HG02970 (cell line): Measurements from ENCODE around the gene FANCI.
"Not testable (repeated sequence)": the region's sequence is repeated elsewhere in the genome, so short reads cannot be mapped to it uniquely, and the experiment has no call there.

ENCODE experiments used
- ATAC-seq: cut with Tn5 transposase; IDR thresholded peaks from one replicate; pipeline ENCODE4 v1.9.1; 2021; ENCODE audit warnings: mild to moderate bottlenecking, moderate library complexity, moderate number of reproducible peaks; ENCODE audit not compliant: unreplicated experiment, low FRiP score

FANCI gene

DNA sequence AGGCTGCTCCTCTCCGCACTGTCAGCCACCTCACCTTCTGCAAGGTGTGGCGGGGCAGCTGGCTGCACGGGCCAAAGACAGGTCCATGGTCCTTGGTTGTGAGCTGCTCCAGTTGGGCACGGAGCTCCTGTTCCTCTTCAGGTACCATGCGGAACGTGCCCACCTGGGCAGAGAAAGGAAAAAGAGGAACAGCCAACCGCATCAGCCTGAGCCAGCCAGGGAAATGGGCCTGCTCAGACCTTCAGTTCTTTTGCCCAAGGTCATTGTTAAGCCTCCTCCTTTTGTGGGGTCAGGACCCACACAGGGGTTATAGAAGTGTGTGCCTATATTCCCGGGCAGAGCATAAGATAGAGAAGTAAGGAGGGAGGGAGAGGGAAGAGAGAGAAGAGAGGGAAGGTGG, 25.2 kb upstream of the FANCI start:
- no peak for ATAC-seq

DNA sequence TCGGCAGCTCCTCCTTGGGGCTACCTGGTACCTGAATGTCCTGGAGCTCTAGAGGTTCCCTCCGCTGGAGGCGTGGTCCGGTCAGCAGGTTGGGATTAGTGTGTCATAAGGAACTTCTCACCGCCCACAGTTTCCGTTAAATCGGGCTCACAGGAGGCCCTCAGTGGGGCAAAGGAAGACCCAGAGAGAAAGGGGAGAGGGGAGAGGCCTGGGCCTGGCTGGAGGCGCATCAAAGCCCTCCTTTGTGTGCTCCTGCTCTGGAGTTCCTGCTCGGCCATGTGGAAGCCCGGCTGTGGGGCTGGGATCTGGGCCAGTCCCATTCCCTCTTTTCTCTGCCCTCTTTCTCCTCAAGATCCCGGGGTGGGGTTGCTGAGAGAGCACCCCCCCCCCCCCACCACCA, 22.2 kb upstream of the FANCI start, which contains the start of gene RLBP1:
Gene RLBP1 (minus strand): TSS at position 37 of the 400 bp plus-strand sequence. CDS start 2,604 bp downstream, outside the sequence.
- ATAC-seq, result no peak

DNA sequence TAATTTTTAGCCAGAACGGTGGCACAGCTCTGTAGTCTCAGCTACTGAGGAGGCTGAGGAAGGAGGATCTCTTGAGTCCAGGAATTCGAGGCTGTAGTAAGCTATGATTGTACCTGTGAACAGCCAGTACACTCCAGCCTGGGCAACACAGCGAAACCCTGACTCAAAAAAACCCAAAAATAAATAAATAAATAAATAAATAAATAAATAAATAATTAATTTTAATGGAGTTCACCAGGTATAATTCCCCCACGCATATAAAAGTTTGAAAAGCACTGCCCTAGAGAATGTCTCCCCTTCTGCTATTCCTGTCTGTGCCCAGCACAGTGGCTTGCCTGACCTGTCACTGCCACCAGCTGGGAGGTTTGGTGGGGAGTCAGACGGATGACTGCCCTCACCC, 18.2 kb upstream of the FANCI start:
- no peak for ATAC-seq

DNA sequence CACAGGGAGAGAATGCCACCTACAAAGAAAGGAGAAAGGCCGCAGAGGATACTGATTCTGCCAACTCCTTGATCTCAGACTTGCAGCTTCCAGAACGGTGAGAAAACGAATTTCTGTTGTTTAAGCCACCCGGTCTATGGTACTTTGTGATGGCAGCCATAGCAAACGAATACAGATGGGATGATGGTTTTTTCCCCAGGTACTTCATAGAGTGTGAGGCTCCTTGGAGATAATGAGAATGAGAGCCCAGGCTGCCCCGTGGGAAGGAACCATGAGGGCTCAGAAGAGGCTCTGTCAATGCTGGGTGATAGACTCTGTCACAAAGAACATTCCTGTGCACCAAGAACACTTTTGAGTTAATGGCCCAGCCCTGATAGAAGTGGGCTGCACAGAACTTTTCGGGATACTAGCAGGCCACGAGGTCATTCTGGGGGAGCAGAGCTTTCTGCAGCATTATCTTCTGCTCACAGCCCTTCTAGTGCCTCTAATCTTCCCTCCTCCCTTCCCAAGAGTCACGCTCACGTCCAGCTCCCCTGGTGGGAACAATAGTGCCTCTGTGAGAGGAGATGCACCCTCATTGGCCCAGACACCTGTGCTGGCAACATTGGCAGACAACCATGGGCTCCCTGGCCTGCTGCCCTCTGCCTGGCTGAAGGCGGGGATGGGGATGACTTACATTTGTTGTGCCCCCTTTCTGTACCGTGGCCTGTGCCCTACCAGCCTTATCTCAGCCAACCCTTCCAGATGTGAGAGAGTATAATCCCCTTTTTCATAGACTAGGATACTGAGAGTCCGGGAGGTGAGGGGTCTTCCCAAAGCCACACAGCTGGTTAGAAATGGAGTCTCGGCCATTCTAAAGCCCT, 17.2 kb upstream of the FANCI start:
- ATAC-seq, result no peak

DNA sequence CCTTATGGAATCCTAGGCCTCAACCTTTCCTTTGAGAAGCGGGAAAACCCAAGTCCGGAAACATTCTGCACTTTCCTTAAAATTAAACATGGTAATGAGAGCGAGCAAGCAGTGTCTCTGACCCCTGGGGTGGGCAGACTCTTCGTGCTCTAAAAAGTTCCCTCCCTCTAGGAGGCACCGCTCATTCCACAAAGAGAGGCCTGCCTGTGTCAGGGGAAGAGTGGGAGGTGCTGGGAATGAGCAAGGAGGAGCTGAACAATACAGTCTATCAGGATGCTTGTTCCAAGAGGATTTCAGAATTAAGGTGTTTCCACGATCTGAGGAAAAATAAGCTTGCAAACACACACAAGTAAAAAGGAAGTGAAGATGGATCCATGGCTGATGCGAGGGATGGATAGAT, 16.4 kb upstream of the FANCI start:
- ATAC-seq, result no peak

DNA sequence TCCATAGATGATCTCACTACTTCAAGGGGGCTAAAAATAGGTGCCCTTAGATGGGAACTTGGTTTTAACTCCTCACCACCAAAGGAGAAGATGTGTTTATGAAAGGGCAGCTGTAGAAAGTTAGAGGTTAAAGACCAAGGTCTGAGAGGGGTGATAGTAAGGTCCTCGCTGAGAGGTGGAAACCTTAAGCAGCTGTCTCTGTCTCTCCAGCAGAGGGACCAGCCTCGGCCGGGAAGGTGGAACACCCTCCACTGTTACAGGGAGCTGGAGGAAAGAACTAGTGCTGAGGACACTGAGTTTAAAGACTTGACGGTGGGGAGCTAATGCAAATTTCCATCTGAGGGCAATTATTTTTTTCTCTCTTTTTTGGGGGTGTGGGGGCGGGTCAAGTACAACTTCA, 13.5 kb upstream of the FANCI start:
- ATAC-seq, result no peak

DNA sequence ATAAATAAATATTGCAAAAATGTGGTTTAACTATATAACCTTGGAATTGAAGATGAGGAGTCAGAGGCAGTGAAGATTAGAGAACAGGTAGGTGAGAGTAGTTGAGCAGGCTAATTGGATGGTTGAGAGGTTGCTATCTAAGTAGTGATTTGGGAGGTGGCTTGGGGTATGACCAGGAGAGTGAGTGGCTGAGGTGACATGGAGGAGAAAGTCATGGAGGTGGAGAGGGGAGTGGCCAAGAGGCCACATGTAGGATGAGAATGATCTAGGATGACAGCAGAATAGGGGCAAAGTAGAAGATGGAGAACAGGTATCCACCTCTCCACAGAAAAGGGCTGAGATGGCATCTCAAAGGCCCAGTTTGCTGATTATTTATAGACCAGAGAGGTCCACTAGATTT, 11.9 kb upstream of the FANCI start:
- no peak for ATAC-seq

DNA sequence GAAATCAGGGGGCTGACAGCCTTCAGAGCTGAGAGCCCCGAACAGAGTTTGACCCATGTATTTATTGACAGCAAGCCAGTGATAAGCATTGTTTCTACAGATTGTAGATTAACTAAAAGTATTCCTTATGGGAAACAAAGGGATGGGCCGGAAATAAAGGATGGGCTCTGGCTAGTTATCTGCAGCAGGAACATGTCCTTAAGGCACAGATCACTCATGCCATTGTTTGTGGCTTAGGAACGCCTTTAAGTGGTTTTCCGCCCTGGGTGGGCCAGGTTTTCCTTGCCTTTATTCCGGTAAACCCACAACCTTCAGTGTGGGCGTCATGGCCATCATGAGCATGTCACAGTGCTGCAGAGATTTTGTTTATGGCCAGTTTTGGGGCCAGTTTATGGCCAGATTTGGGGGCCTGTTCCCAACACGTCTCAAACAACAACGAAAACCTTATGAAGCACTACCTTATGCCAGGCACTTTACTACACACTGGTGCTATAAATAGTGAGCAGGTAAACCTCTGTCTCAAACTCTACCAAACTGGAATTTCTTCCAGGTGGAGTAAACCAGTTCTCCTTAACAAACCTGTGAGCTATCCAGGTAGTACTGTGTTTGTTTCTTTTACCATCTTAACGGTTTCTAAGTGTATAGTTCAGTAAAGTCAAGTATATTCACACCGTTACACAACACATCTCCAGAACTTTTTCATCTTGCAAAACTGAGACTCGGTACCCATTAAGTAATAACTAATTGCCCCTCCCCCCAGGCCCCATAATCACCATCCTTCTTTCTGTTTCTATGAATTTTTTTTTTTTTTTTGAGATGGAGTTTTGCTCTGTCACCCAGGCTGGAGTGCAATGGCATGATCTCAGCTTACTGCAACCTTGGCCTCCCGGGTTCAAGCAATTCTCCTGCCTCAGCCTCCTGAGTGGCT, 3.6 kb upstream of the FANCI start:
- ATAC-seq, result not testable (repeated sequence)

DNA sequence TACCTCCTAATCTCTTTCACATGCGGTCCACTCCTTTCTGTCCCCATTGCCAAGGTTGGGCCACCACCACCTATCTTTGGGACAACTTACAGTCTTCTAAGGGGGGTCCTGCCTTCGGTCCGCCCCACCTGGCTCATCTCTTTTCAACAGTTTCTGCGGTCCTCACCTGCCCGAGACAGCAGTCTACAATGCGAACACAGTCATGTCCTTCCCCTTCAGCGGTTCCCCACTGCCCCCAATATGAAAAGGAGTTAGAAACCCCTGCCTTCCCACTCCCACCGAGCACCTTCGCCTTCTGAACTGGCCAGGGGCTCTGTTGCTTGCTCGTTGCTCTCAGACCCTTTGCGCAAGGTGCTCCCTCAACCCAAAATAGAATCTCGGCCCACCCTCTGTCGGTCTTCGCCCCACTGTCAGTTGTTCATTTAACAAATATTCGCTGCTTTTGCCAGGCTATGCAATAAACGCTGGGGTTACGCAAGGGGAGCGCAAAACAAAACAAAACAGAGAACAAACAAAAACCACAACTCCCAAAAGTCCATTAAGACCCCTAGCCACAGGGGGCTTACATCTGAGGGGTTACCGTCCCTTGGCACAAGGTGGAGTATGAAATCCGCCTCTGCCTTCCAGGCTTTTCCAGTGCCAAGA, 611 bp upstream of the FANCI start:
- ATAC-seq, result no peak

DNA sequence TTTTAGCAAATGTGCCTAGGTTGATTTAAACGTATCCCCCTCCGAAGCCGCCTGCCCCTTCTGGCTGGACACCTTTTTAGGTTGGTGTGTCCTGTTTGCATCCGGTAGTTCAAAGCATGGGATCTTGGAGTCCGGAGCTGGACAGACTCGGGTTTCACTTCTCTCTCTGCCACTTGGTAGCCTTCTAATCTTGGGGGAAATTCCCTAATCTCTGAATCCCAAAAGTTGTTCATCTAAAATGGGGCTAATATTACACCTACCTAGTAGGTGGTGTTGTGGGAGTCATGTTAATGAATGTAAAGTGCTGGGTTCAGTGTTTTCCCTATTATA, 760 bp downstream of the FANCI start:
- ATAC-seq, result peak; percentile 20

DNA sequence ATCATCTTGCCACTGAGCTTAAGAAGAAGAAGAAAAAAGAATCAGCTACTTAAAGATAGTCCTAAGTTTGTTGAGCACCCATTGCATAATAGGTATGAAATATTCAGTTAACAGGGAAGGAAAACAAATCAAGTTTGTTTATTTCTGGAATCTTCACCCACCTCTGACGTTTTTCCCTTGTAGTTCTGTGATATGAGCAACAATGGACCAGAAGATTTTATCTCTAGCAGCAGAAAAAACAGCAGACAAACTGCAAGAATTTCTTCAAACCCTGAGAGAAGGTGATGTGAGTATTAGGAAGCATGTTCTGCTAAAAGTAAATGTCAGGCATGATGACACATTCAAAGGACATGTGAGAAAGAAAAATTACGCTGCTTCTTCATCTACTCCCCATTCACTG, 3.7 kb downstream of the FANCI start:
- ATAC-seq, result no peak

DNA sequence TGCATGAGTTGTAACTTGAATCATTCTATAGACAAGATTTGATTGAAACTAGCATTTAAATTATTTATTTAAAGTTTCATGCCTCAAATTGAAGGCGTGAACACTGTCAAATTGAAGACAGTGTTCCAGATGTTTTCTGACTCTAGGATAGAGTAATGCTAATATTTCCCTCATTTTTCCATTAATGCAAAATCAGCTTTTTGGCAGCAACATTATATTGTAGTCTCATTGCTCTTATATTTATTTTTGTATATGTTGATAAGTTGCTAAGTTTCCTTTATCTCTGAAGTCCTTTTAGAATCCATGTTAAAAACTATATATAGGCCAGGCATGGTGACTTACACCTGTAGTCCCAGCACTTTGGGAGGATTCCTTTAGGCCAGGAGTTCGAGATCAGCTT, 4.8 kb downstream of the FANCI start:
- ATAC-seq, result no peak

DNA sequence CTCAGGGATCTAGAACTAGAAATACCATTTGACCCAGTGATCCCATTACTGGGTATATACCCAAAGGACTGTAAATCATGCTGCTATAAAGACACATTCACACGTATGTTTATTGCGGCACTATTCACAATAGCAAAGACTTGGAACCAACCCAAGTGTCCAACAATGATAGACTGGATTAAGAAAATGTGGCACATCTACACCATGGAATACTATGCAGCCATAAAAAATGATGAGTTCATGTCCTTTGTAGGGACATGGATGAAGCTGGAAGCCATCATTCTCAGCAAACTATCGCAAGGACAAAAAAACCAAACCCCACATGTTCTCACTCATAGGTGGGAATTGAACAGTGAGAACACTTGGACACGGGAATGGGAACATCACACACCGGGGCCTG, 6.4 kb downstream of the FANCI start:
- ATAC-seq, result not testable (repeated sequence)

DNA sequence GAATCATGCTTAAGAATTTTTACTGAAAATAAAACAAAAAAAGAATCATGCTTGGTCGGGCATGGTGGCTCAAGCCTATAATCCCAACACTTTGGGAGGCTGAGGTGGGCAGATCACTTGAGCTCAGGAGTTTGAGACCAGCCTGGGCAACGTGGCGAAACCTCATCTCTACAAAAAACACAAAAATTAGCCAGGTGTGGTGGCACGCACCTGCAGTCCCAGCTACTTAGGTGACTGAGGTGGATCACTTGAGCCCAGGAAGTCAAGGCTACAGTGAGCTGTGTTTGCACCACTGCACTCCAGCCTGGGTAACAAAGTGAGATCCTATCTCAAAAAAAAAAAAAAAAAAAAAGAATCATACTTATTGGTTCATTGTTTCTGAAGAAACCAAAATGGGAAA, 33.5 kb downstream of the FANCI start:
- ATAC-seq, result not testable (repeated sequence)

DNA sequence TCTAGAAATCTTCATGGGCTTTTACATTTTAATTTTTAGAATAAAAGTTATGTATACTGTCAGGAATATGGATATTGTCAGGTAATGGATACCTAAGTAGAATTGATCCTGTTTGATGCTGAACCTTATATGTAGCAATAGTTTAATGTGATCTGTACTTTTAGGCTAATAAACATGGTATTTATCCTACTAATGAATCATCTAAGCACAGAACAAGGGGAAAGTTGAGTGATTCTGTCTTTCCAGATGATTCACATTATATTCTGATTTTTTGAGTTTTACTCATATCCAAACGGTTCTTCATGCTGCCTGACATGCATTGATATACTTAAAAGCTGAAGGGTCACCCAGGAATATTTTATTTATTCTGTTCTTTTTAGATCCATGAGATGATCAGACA, 34.5 kb downstream of the FANCI start:
- no peak for ATAC-seq

DNA sequence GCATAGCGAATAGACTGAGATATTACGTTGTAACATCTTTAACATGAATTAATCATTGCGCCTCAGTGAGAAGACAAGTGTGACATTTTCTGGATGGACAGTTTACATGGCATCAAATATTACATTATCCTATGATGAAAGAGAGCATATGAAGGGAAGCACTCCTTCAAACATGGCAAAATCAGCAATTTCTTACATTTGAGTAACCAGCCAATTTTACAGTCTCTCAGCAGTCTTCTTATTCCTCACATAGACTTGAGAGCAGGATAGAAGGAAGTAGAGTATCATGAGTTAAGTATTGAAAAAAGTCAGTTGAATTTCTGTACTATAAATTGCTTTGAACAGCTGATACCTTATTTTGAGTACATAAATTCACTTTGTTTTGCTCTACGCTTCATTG, 38.9 kb downstream of the FANCI start:
- no peak for ATAC-seq

DNA sequence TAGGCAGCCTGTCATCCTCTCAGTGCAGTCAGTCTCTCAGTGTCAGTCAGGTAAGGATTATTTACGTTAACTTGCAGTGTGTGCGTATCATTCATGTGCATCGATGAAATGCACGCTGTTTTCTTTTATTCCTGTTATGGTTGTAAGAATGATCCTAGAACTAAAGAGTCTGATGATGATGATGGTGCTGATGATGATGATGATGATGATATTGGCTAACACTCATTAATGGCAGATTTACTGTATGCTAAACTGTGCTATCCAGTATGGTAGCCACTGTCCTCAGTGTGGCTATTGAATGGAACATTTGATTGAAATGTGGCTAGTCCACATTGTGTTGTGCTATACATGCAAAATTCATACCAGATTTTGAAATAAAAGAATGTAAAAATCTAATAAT, 39.4 kb downstream of the FANCI start:
- ATAC-seq, result no peak

DNA sequence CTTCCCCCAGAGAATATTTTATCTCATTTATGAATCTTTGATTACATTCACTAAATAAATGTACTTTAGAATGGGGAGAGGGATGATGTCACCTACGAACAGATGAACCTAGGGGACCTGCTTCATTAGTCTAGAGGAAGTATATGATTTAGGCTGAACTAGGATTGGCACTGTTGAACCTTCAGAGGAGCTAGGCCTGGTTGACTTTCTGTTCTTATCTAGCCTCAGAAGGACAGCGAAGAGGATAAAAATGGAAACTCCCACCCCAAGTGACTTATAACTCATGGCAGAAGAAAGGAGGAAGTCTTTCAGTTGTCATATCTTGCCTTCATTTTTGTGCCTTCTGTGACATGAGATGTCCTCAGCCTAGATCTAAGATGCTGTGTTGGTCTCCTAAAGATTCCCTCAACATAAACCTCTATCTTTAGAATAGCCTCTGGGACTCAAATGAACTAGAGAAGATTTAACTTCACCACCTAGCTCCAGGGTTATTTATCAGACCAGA, 48.2 kb downstream of the FANCI start:
- no peak for ATAC-seq

DNA sequence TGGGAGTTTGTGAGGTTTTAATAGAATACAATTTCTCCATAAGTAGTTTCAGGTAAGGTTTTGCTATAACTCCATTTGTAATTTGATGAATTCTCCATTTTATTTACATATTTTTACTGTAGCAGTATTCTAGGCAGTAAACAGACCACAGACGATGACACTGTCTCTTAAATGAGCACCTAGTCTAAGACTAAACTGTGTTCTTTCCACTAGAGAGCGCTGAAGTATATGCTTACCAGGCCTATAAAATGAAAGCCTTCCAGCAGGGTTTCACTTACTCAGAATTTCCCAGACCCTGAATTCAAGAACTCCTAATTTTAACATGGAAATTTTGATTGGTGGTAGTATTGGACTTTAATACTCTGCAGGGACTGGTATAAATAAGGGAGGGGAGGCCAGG, 49.2 kb downstream of the FANCI start:
- ATAC-seq, result no peak

DNA sequence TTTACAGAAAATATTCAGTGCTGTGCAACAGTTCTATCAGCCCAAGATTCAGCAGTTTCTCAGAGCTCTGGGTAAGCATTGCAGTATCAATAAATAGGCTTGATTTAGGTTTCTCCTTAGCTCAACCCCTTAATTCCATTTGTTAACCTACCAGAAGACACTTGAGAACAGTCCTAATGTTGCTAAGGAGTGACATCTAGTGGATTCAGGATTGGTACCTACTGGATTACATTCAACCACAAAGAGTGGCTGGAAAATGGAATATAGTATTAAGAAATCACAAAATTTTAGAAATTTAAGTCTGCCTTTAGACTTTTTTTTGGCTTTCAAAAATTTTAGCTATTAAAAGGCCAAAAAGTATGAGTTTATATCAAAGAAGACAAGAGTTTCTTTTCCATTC, 56.1 kb downstream of the FANCI start:
- no peak for ATAC-seq
